ENCODE results near the gene CTSH.
"Not testable (repeated sequence)": the region's sequence is repeated elsewhere in the genome, so short reads cannot be mapped to it uniquely, and the experiment has no call there.

Gene CTSH

GRCh38 chr15:78938658-78939488 is 6.0 kb downstream of the CTSH start:
- no peak for DNase-seq (ENCODE audit: low read depth in 2 of 2)

GRCh38 chr15:78937132-78937739 is 7.6 kb downstream of the CTSH start:
- no peak for DNase-seq (ENCODE audit: low read depth in 2 of 2)

GRCh38 chr15:78934655-78935023 is 10.2 kb downstream of the CTSH start:
- DNase-seq (ENCODE audit: low read depth in 2 of 2), result no peak

DNA sequence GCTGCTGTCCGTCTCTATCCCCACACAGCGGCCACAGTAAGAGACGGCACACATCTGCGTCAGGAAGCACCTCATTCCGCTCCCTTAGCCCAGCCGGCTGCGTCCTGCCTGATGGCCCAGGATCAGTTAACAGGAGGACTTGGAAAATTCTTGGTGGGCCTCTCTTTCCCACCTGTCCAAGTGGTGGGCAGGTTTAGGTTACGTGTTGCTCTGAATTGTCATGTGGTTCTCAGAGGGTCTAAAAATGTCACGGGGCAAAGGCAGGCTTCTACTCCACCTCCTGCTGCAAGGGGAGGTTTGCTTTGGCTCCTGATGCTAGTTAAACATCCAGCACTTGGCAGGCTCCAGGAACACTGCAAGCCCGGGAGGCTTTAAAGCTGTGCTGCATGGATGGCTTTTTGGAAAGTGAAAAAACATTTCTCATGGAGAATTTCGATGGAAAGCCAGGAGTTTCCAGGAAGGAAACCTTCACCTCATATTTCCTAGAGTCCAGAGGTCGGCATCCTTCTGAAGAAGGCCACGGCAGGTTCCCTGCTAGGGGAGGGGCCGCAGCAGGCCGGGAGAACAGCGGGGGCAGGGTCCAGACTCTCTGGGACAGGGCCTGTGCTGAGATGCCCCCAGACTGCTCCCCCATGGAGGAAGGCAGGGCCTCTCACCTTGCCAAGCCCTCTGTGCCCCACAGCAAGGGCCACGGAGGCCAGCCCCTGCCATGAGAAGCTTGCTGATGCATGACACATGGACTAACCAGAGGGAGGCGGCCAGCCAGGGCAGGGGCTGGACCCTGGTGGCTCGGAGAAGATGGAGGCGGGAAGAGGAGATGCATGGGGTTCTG is 10.8 kb downstream of the CTSH start:
- DNase-seq (ENCODE audit: low read depth in 2 of 2), result no peak

DNA sequence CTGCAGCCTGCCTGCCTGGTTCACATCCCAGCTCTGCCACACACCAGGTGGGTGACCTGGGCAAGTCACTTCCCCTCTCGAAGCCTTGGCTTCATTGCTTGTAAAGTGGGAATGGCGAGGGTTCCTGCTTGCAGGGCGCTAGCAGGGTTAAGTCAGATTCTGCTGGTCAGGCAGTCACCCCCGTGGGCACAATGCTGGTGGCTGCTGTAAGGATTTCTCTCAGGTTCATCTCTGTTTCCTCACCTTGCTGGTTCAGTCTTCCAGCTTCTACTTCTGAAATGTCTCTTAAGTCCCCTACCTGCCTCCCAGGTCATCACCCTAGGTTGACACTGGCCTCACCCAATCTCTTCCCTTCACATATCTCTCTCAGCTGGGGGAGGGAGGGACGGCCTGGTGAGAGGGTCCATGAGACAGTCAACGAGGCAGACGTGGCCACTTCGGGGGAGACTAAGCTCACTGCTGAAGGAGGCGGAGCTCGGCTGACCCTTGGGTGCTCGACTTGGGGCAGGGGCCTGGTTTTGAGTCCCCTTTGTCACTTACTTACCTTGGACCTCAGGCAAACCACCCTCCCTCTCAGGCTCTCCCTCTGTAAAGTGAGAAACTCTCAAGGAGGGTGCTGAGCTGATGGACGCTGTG is 11.5 kb downstream of the CTSH start:
- no peak for DNase-seq (ENCODE audit: low read depth in 2 of 2)

GRCh38 chr15:78932258-78932808 is 12.5 kb downstream of the CTSH start:
- no peak for DNase-seq (ENCODE audit: low read depth in 2 of 2)

- DNase-seq (ENCODE audit: low read depth in 2 of 2), result no peak
Measured at GRCh38 chr15:78931439-78932257, 13.2 kb downstream of the CTSH start.

GRCh38 chr15:78930577-78931388 is 14.1 kb downstream of the CTSH start:
- DNase-seq (ENCODE audit: low read depth in 2 of 2), result no peak

- no peak for DNase-seq (ENCODE audit: low read depth in 2 of 2)
Measured at GRCh38 chr15:78929536-78930264, 15.1 kb downstream of the CTSH start.

DNA sequence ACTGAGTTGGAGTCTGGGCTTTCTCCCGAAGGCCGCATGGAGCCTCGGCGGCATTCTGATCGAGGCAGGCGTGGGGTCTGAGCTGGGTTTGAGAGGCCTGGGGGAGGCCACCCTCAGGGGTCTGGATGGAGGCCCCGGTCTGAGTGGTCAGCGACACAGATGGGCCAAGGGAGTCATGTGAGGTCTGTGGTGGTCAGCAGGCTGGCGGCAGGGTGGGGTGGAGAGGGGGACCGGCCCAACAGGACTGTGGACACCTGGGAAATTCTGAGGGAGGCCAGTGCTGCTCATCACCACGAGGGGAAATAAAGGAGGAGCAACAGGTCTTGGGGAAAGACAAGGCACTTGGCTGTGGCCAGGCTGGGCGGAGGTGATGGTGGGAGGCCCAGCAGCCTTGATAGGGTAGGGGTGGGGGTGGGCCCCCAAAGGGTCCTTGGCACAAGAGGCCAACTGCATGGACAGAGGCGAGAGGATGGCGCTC is 16.2 kb downstream of the CTSH start:
- DNase-seq (ENCODE audit: low read depth in 2 of 2), result no peak

DNA sequence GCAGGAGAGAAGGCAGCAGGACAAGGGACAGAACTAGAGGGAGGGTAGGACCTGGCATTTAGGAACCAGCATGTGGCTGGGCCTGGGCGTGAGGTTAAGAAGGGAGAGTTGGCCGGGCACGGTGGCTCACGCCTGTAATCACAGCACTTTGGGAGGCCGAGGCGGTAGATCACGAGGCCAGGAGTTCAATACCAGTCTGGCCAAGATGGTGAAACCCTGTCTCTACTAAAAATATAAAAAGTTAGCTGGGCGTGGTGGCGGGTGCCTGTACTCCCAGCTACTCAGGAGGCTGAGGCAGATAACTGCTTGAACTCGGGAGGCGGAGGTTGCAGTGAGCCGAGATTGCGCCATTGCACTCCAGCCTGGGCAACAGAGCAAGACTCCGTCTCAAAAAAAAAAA is 16.7 kb downstream of the CTSH start:
- DNase-seq (ENCODE audit: low read depth in 2 of 2), result not testable (repeated sequence)

DNA sequence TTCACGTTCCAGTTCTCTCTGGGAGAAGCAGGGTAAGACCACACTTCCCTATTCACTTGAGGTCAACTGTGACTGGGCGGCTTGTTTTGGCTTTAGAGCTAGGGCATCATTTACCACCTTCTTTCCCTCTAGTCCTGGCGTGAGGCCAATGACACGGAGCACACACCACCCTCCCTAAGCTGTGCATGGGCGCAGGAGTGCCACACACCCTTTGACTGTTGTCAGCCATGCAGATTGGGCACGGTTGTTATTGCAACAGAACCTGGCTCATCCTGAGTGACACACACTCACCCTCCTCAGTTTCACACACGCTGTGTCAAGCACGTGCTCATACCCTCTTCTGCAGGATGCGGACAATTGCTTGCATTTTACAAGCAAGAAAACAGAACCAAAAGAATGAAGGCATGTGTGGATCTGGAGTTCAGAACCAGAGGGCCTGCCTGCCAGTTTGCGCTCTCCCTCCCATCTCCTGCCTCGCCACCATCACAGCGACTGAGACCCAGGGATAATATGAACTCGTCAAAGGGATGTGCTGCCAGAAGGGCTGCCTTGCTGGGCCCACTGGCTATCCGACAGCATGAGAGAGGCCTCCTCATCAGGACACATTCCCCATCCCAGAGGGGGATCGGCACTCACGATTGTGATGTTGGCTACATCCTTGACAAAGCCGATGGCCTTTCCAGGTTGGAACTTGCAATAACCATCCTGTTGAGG is 17.6 kb downstream of the CTSH start:
- no peak for DNase-seq (ENCODE audit: low read depth in 2 of 2)

DNA sequence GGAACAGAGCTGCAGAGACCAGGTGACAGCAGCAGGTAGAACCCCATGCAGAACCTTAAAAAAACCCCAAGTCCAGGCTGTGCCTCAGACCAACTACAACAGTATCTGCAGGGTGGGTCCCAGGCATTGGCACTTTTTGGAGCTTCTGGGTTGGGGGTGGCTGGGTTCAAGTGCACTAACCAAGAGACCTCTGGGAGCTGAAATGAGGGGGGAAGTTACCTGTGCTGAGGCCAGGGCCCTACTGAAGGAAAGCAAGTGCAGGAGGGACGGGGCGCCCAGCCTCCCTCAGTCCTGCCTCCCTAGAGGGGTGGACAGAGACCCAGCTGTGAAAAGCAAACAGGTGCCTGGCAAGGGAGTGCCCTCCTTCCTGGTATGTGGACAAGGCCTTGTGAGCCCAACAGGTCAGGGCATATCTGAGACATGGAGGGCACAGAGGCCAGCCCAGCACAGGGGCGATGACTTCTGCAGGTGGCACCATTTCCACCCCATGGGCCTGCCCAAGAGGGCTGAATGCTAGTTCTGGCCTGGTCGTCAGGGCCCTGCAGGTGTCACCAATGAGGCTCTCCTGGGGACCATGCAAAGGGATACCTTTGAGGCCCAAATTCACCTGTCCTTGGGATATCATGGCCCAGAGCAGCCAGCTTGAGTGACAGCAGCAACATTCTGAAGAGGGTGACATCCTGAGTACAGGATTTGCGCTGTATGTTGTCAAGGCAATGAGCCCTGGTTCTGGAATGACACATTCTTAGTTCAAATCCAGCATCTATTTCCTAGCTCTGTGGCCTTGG is 18.7 kb downstream of the CTSH start:
- no peak for DNase-seq (ENCODE audit: low read depth in 2 of 2)

DNA sequence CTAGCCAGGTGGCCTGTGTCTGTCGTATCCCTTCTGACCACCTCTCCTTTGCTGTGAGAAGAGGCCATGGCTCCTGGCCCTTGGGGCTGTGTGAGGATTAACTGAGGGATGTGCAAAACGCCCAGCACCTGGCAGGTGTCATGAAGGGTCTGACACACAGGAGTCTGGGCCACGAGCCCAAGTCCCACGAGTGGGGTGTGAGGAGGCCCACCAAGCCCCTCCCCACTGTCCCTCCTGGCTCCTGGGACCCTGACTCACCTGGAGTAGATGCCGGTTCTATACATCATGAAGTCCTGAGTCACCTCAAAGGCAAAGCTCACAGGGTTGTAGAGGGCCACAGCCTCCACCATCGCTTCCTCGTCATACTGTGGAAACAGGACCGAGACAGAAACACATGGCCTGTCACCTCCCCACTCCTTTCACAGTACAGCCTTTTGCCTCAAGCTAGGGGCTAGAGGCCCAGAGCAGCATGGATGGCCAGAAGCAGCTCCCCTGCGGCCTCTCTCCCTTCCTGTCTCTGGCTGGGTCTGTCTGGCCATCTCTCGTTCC is 19.7 kb downstream of the CTSH start:
- DNase-seq (ENCODE audit: low read depth in 2 of 2), result no peak

DNA sequence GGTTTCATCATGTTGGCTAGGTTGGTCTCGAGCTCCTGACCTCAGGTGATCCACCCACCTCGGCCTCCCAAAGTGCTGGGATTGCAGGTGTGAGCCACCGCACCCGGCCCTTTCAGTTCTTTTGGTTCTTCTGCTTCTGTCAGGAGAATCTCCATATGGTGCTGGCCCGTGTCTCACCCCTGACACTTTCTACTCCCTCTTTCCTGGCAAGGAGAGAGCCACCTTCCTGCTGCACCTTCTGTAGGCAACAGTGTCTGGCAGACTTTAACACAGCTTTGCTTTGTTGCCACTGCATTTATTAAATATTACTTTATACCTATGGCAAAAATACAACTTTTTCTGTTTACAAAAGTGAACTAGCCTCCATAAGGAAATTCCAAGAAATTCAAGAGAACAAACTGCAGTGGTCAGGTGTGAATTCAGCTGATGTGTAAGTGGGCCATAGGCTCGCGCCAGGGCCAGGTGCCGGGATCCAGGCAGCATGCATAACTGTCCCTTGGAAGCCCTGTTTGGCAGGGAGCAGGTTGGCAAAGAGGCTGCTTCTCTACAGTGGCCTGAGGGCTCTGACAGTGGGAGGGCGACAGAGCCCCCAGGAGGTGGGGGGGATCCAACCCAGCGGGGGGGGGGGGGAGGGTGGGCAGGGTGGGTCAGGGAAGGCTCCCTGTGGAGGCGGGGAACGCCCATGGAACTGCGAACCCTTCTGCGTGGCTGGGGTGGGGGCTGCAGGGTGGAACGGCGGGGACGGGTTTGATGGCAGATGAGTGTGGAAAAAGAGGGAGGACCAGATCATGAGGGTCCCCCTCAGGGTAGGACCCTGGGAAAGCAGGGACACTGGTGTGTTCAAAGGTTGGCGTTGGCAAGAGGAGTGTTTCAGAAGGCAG is 21.1 kb downstream of the CTSH start:
- no peak for DNase-seq (ENCODE audit: low read depth in 2 of 2)

GRCh38 chr15:78923015-78923414 is 21.8 kb downstream of the CTSH start:
- DNase-seq (ENCODE audit: low read depth in 2 of 2), result no peak

All from stimulated activated CD8-positive, alpha-beta memory T cell treated with anti-CD3 and anti-CD28 coated beads, Interleukin-15, amount 100 ng/mL, for 48 hours (primary cell).